OCI-LY7 (cell line): Measurements from ENCODE around the gene TCF23. TPM values are rescaled to one million over a fixed set of nuclear protein-coding genes. Genes with fewer than 3 reads are reported as not detected.

Source experiments
- BruUV-seq: library from RNA; stranded (reverse); fragments of 400-500 nt; replicated peaks from 2 replicates; lab custom pipeline; 2021; lab: Mats Ljungman, UMichigan
- CTCF ChIA-PET: fragments of 300-600 bp; sonication (Branson Sonifier 250); formaldehyde crosslinking; loops from one replicate; lab custom pipeline; 2022; ENCODE audit warnings: antibody characterized with exemption; ENCODE audit not compliant: unreplicated experiment; lab: Charles Lee
- POLR2A ChIA-PET: fragments of 300-600 bp; sonication (Branson Sonifier 250); formaldehyde crosslinking; loops from one replicate; lab custom pipeline; 2022; ENCODE audit warnings: antibody characterized with exemption; lab: Charles Lee
- DNase-seq: peaks from one replicate; pipeline ENCODE4 v3.0.0-alpha.2; 2015; ENCODE audit warnings: low spot score
- H2AFZ ChIP-seq: fragments of 200-600 bp; sonication (generic), shearing (Covaris generic); 2 replicates; pipeline ENCODE4 v1.6.1; 2014; ENCODE audit warnings: mild to moderate bottlenecking, antibody characterized with exemption, low read length, moderate library complexity
- H3K27ac ChIP-seq: fragments of 200-600 bp; sonication (generic); 2 replicates; pipeline ENCODE4 v1.5.1; 2014; ENCODE audit warnings: mixed run types, low read depth, mild to moderate bottlenecking, moderate library complexity, low read length, inconsistent platforms; ENCODE audit not compliant: poor library complexity, severe bottlenecking
- H3K36me3 ChIP-seq: fragments of 200-600 bp; sonication (generic); 2 replicates; pipeline ENCODE4 v1.6.1; 2014; ENCODE audit warnings: mild to moderate bottlenecking, antibody characterized with exemption, low read length, moderate library complexity, mixed read lengths; ENCODE audit not compliant: insufficient read depth
- H3K4me1 ChIP-seq: fragments of 200-600 bp; sonication (generic); 2 replicates; pipeline ENCODE4 v1.5.1; 2014; ENCODE audit warnings: mild to moderate bottlenecking, low read length; ENCODE audit not compliant: insufficient read depth, poor library complexity, severe bottlenecking
- H3K4me2 ChIP-seq: fragments of 200-600 bp; sonication (generic); 2 replicates; pipeline ENCODE4 v1.6.1; 2014; ENCODE audit warnings: mild to moderate bottlenecking, low read length
- H3K4me3 ChIP-seq: fragments of 200-600 bp; sonication (generic); 2 replicates; pipeline ENCODE4 v1.5.1; 2014; ENCODE audit warnings: mild to moderate bottlenecking, low read depth, low read length; ENCODE audit not compliant: poor library complexity, severe bottlenecking
- H3K79me2 ChIP-seq: fragments of 200-600 bp; sonication (generic); 2 replicates; pipeline ENCODE4 v1.6.1; 2016; ENCODE audit warnings: low read depth, mild to moderate bottlenecking, low read length, moderate library complexity, mixed read lengths; ENCODE audit not compliant: insufficient read depth
- H3K9me2 ChIP-seq: fragments of 200-600 bp; sonication (generic); 2 replicates; pipeline ENCODE4 v1.6.1; 2016; ENCODE audit warnings: mild to moderate bottlenecking, low read length, mixed read lengths; ENCODE audit not compliant: insufficient read depth
- H3K9me3 ChIP-seq: fragments of 200-600 bp; sonication (generic); 2 replicates; pipeline ENCODE4 v1.6.1; 2014; ENCODE audit warnings: mild to moderate bottlenecking, mixed run types, low read length, mixed read lengths
- H4K20me1 ChIP-seq: fragments of 200-600 bp; sonication (generic); 2 replicates; pipeline ENCODE4 v1.6.1; 2014; ENCODE audit warnings: mild to moderate bottlenecking, antibody characterized with exemption, low read length, moderate library complexity, mixed read lengths; ENCODE audit not compliant: insufficient read depth
- CTCF ChIP-seq: fragments of 200-600 bp; sonication (generic); conservative IDR thresholded peaks from 2 replicates; pipeline ENCODE4 v1.5.1; 2014; ENCODE audit warnings: mild to moderate bottlenecking, antibody characterized with exemption, low read length, moderate library complexity, mixed read lengths
- EZH2phosphoT487 ChIP-seq: fragments of 200-600 bp; sonication (generic); IDR thresholded peaks from 2 replicates; pipeline ENCODE4 v1.6.1; 2018; ENCODE audit warnings: low read depth, borderline replicate concordance, mild to moderate bottlenecking, mixed run types, antibody characterized with exemption, low read length, moderate library complexity, mixed read lengths
- intact Hi-C: fragments of 100-400 bp; cut with micrococcal nuclease; formaldehyde crosslinking; loops from one replicate; pipeline ENCODE4 v1.10.0; 2022; ENCODE audit not compliant: unreplicated experiment
- total RNA-seq, 2 experiments: library from RNA; depleted of rRNA in 1 of 2; stranded (reverse); fragments of >200 nt in 1 of 2; shearing (Covaris generic) in 1 of 2; gene quantifications; 2 replicates each; pipeline ENCODE4 v1.2.3, GENCODE V29; 2014 to 2022

TCF23 gene
- total RNA-seq, 2 experiments from 2014 or later: 0.25 TPM; not detected in 1

DNA sequence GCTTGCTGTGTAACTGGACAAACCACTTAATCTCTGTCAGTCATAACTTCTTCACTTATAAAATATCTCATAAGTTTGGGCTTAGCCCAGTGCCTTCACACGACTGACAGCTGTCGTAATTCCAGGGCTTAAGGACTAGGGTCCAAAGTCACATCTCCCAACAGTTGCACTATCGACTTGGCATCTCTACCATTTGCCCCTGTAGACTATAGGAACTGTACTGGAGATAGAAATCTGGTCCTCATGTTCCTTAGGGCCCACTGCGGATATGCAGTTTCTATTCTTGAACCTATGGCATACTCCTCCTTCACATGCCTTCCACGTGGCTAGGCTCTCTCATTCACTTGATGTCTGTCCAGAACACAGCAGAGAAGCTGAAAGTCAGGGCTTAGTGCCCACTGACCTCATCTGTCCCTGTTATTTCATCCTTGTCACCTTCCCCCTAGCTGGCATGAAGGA is 22.5 kb upstream of the TCF23 start:
- CTCF ChIA-PET: no interaction called here
- TSS peak; percentile 43 for BruUV-seq
- Histone ChIP-seq H3K4me3 (no peak overlapping the region), H3K4me1 (no peaks in the 10 kb centered on the region), H3K9me2 (no peaks in the 10 kb centered on the region), H4K20me1 (no peaks in the 10 kb centered on the region), H3K79me2 (no peaks in the 10 kb centered on the region), H2AFZ (no peak overlapping the region), H3K9me3 (no peaks in the 10 kb centered on the region), H3K27ac (no peak overlapping the region), H3K4me2 (no peak overlapping the region), H3K36me3 (peaks cover 33% of the 10 kb centered on the region)
- no peak for DNase-seq
- POLR2A ChIA-PET: interaction anchor here (0.6 to 1.4 kb wide), 2 partner anchors 20 to 212 kb away, joined by 3 to 6 read pairs; no protein-coding TSS in a partner anchor
- intact Hi-C loops: no loop called here
- TF ChIP-seq EZH2phosphoT487: no peak
- no peak for TF ChIP-seq CTCF

GRCh38 chr2:27127883-27128667 is 20.7 kb upstream of the TCF23 start:
- POLR2A ChIA-PET: interaction anchor here (0.5 kb wide), 1 partner anchor 24 kb away, joined by 3 read pairs; no protein-coding TSS in a partner anchor
- H3K9me3 ChIP-seq: no peaks in the 10 kb centered on the region
- H3K36me3 ChIP-seq: peaks cover 51% of the 10 kb centered on the region
- H4K20me1 ChIP-seq: no peaks in the 10 kb centered on the region; the same call in 1 of the 2 replicates
- H3K4me1 ChIP-seq: peaks cover 7% of the 10 kb centered on the region
- CTCF ChIA-PET: interaction anchor here (0.6 kb wide), 1 partner anchor 1280 kb away, joined by 3 read pairs; no protein-coding TSS in a partner anchor
- no peak overlapping the region for H3K27ac ChIP-seq
- no peak overlapping the region for H2AFZ ChIP-seq
- peaks cover 7% of the 10 kb centered on the region; the same call in 1 of the 2 replicates for H3K79me2 ChIP-seq
- H3K9me2 ChIP-seq: no peaks in the 10 kb centered on the region
- intact Hi-C loops: no loop called here
- TF ChIP-seq EZH2phosphoT487 (no peak), CTCF (no peak)
- DNase-seq: no peak
- H3K4me3 ChIP-seq: no peak overlapping the region
- H3K4me2 ChIP-seq: no peak overlapping the region
- BruUV-seq: no TSS peak
